ENCODE data around the gene IRS2. TPM values are rescaled to one million over a fixed set of nuclear protein-coding genes. Genes with fewer than 3 reads are reported as not detected.

The IRS2 gene
- total and polyA plus RNA-seq, 3 donors from 2014 or later, result 6.9 to 33.4 (median 23.9) TPM

GRCh38 chr13:109760951-109761350 is 25.4 kb downstream of the IRS2 start:
- TF ChIP-seq POLR2A (IDR thresholded peaks at IDR 0.05) (no peak), CTCF (IDR thresholded peaks at IDR 0.05) (no peak)
- WGBS, 2 donors, result 82 to 85% methylated on average over 8 of the region's 8 CpGs
- intact Hi-C loops (cut with DNase I; ENCODE audit: low total_unique reads), result no loop called here
- no peaks in the 10 kb centered on the region for H3K27me3 ChIP-seq
- no peaks in the 10 kb centered on the region for H3K9me3 ChIP-seq
- H3K4me1 ChIP-seq, result peaks cover 4% of the 10 kb centered on the region
- no peaks in the 10 kb centered on the region for H3K36me3 ChIP-seq (ENCODE audit: low read depth, missing control alignments)
- no peak overlapping the region for H3K4me3 ChIP-seq
- no peak overlapping the region for H3K27ac ChIP-seq
- no peak for DNase-seq

- WGBS, 2 donors, result 86 to 92% methylated on average over 8 of the region's 8 CpGs
- no peak for DNase-seq
- intact Hi-C loops (cut with DNase I; ENCODE audit: low total_unique reads), result no loop called here
Measured at GRCh38 chr13:109760402-109760801, 26.0 kb downstream of the IRS2 start.

GRCh38 chr13:109759609-109760008 is 26.8 kb downstream of the IRS2 start:
- DNase-seq, result no peak
- Histone ChIP-seq H3K27me3 (no peaks in the 10 kb centered on the region), H3K9me3 (no peaks in the 10 kb centered on the region), H3K4me1 (peaks cover 3% of the 10 kb centered on the region), H3K36me3 (ENCODE audit: low read depth, missing control alignments) (no peaks in the 10 kb centered on the region), H3K27ac (no peak overlapping the region), H3K4me3 (no peak overlapping the region)
- WGBS, 2 donors, result 91 to 92% methylated on average over 3 of the region's 3 CpGs
- intact Hi-C loops (cut with DNase I; ENCODE audit: low total_unique reads), result no loop called here
- TF ChIP-seq CTCF (IDR thresholded peaks at IDR 0.05) (no peak), POLR2A (IDR thresholded peaks at IDR 0.05) (no peak)

More at GRCh38 chr13:109760402-109760801, 26.0 kb downstream of the IRS2 start:
- H3K36me3 ChIP-seq (ENCODE audit: low read depth, missing control alignments), result no peaks in the 10 kb centered on the region
- no peaks in the 10 kb centered on the region for H3K27me3 ChIP-seq
- peaks cover 4% of the 10 kb centered on the region for H3K4me1 ChIP-seq
- TF ChIP-seq POLR2A (IDR thresholded peaks at IDR 0.05), result no peak
- no peak overlapping the region for H3K27ac ChIP-seq
- H3K4me3 ChIP-seq, result no peak overlapping the region
- no peaks in the 10 kb centered on the region for H3K9me3 ChIP-seq

- WGBS, 2 donors, result 87 to 93% methylated on average over 14 to 15 of the region's 15 CpGs
- Histone ChIP-seq H3K36me3 (ENCODE audit: low read depth, missing control alignments) (no peaks in the 10 kb centered on the region), H3K27ac (no peak overlapping the region), H3K9me3 (no peaks in the 10 kb centered on the region), H3K4me1 (no peaks in the 10 kb centered on the region), H3K27me3 (no peaks in the 10 kb centered on the region), H3K4me3 (no peak overlapping the region)
- intact Hi-C loops (cut with DNase I; ENCODE audit: low total_unique reads), result no loop called here
- no peak for DNase-seq
- TF ChIP-seq CTCF (IDR thresholded peaks at IDR 0.05), result no peak
- TF ChIP-seq POLR2A (IDR thresholded peaks at IDR 0.05), result no peak
Measured at GRCh38 chr13:109758937-109759480, 27.4 kb downstream of the IRS2 start.

- Histone ChIP-seq H3K27me3 (no peaks in the 10 kb centered on the region), H3K36me3 (ENCODE audit: low read depth, missing control alignments) (no peaks in the 10 kb centered on the region), H3K27ac (peak overlapping the region in 1 of 2 donors; percentile 2), H3K4me1 (no peaks in the 10 kb centered on the region), H3K9me3 (no peaks in the 10 kb centered on the region), H3K4me3 (no peak overlapping the region)
- intact Hi-C loops (cut with DNase I; ENCODE audit: low total_unique reads), result no loop called here
- DNase-seq, result no peak
- WGBS, 2 donors, result 51 to 62% methylated on average over 5 of the region's 5 CpGs
- TF ChIP-seq CTCF (IDR thresholded peaks at IDR 0.05), result no peak
- no peak for TF ChIP-seq POLR2A (IDR thresholded peaks at IDR 0.05)
Measured at GRCh38 chr13:109756778-109757177, 29.6 kb downstream of the IRS2 start.

All from testis (tissue), 3 donors.